GM23338 (cell line): Measurements from ENCODE around the gene HCFC1. TPM values are rescaled to one million over a fixed set of nuclear protein-coding genes. Genes with fewer than 3 reads are reported as not detected.

Experiments
- ATAC-seq: fragments of 200-7000 bp; cut with Tn5 transposase; 3 replicates; pipeline ENCODE4 v1.9.1; 2020
- DNase-seq: peaks from one replicate; pipeline ENCODE4 v3.0.0-alpha.2; 2015; ENCODE audit warnings: low spot score
- H2AFZ ChIP-seq: fragments of 200-600 bp; sonication (generic); 2 replicates; pipeline ENCODE4 v1.8.0; 2016; ENCODE audit warnings: antibody characterized with exemption, mild to moderate bottlenecking, moderate library complexity
- H3F3A ChIP-seq: fragments of 200-600 bp; sonication (generic); replicated peaks from 2 replicates; pipeline ENCODE4 v1.8.0; 2017; ENCODE audit warnings: antibody characterized with exemption, mixed run types, low read depth
- H3K27ac ChIP-seq: fragments of 200-600 bp; sonication (generic); 2 replicates; pipeline ENCODE4 v1.6.1; 2016; ENCODE audit warnings: low read depth
- H3K27me3 ChIP-seq: fragments of 200-600 bp; sonication (generic); 2 replicates; pipeline ENCODE4 v1.8.0; 2016; ENCODE audit warnings: mild to moderate bottlenecking, mixed run types, moderate library complexity; ENCODE audit not compliant: insufficient read depth
- H3K36me3 ChIP-seq: fragments of 200-600 bp; sonication (generic); 2 replicates; pipeline ENCODE4 v1.8.0; 2016; ENCODE audit warnings: mild to moderate bottlenecking; ENCODE audit not compliant: insufficient read depth
- H3K4me1 ChIP-seq: fragments of 200-600 bp; sonication (generic); 2 replicates; pipeline ENCODE4 v1.8.0; 2016; ENCODE audit warnings: mild to moderate bottlenecking, moderate library complexity; ENCODE audit not compliant: insufficient read depth
- H3K4me2 ChIP-seq: fragments of 200-600 bp; sonication (generic); 2 replicates; pipeline ENCODE4 v1.7.1; 2017; ENCODE audit warnings: mixed run types
- H3K4me3 ChIP-seq: fragments of 200-600 bp; sonication (generic); 2 replicates; pipeline ENCODE4 v1.6.1; 2016; ENCODE audit warnings: mixed run types
- H3K79me2 ChIP-seq: fragments of 200-600 bp; sonication (generic); replicated peaks from 2 replicates; pipeline ENCODE4 v1.8.0; 2017; ENCODE audit warnings: mild to moderate bottlenecking; ENCODE audit not compliant: insufficient read depth
- H3K9me2 ChIP-seq: fragments of 200-600 bp; sonication (generic); 2 replicates; pipeline ENCODE4 v1.8.0; 2017; ENCODE audit not compliant: insufficient read depth
- H4K20me1 ChIP-seq: fragments of 200-600 bp; sonication (generic); replicated peaks from 2 replicates; pipeline ENCODE4 v1.8.0; 2017; ENCODE audit warnings: mild to moderate bottlenecking; ENCODE audit not compliant: insufficient read depth
- H3K27ac Mint-ChIP-seq: 2 replicates; pipeline ENCODE4 v1.8.0; 2020; ENCODE audit warnings: inconsistent platforms, mild to moderate bottlenecking, moderate library complexity, mixed read lengths
- H3K27me3 Mint-ChIP-seq: 3 replicates; pipeline ENCODE4 v1.8.0; 2022; ENCODE audit warnings: low read depth, mild to moderate bottlenecking, moderate library complexity, mixed read lengths, inconsistent platforms; ENCODE audit not compliant: insufficient read depth, poor library complexity
- H3K36me3 Mint-ChIP-seq: 3 replicates; pipeline ENCODE4 v1.8.0; 2021; ENCODE audit warnings: low read depth, mild to moderate bottlenecking, inconsistent platforms, moderate library complexity, mixed read lengths
- H3K4me1 Mint-ChIP-seq: 3 replicates; pipeline ENCODE4 v1.8.0; 2020; ENCODE audit warnings: mild to moderate bottlenecking, inconsistent platforms, mixed read lengths
- H3K4me3 Mint-ChIP-seq: 3 replicates; pipeline ENCODE4 v1.8.0; 2021; ENCODE audit warnings: moderate library complexity, mild to moderate bottlenecking, inconsistent platforms, mixed read lengths
- H3K9me3 Mint-ChIP-seq: 3 replicates; pipeline ENCODE4 v1.8.0; 2020; ENCODE audit warnings: moderate library complexity, mild to moderate bottlenecking, inconsistent platforms, mixed read lengths
- CREB1 ChIP-seq: fragments of 250-450 bp; sonication (Bioruptor Pico); IDR thresholded peaks from 2 replicates; pipeline ENCODE4 v1.5.0; 2020; ENCODE audit warnings: low read depth, mild to moderate bottlenecking, moderate library complexity
- CTCF ChIP-seq, 2 experiments: fragments of 200-600 bp in 1 of 2; sonication (generic) in 1 of 2; conservative IDR thresholded peaks; 2 replicates each; pipeline versions ENCODE4 v1.5.1 to v1.6.1; 2016 to 2017; ENCODE audit warnings: antibody characterized with exemption in 2 of 2, low read depth in 2 of 2, mild to moderate bottlenecking in 2 of 2, moderate library complexity in 1 of 2
- EZH2 ChIP-seq: fragments of 200-600 bp; sonication (generic); IDR thresholded peaks from one replicate; pipeline ENCODE4 v1.8.0; 2017; ENCODE audit warnings: antibody characterized with exemption, mild to moderate bottlenecking, low read depth; ENCODE audit not compliant: unreplicated experiment
- EZH2phosphoT487 ChIP-seq: fragments of 200-600 bp; sonication (generic); IDR thresholded peaks from one replicate; pipeline ENCODE4 v1.8.1; 2018; ENCODE audit warnings: antibody characterized with exemption; ENCODE audit not compliant: unreplicated experiment
- NANOG ChIP-seq: IDR thresholded peaks from 2 replicates; pipeline ENCODE4 v1.6.1; 2016; ENCODE audit warnings: antibody characterized with exemption, borderline replicate concordance
- POLR2AphosphoS5 ChIP-seq: IDR thresholded peaks from 2 replicates; pipeline ENCODE4 v1.6.1; 2016; ENCODE audit warnings: antibody characterized with exemption, low read depth
- REST ChIP-seq: IDR thresholded peaks from one replicate; pipeline ENCODE4 v1.6.1; 2018; ENCODE audit warnings: antibody characterized with exemption; ENCODE audit not compliant: unreplicated experiment
- STAT1 ChIP-seq: IDR thresholded peaks from one replicate; pipeline ENCODE4 v1.6.1; 2016; ENCODE audit warnings: antibody characterized with exemption; ENCODE audit not compliant: unreplicated experiment
- ZNF114 ChIP-seq: fragments of 250-450 bp; sonication (Bioruptor Pico); IDR thresholded peaks from 2 replicates; pipeline ENCODE4 v1.5.0; 2020; ENCODE audit warnings: mild to moderate bottlenecking, moderate library complexity
- ZNF331 ChIP-seq: fragments of 250-450 bp; sonication (Bioruptor Pico); IDR thresholded peaks from 2 replicates; pipeline ENCODE4 v1.5.0; 2020; ENCODE audit warnings: low read depth, mild to moderate bottlenecking, moderate library complexity
- polyA plus RNA-seq: library from polyadenylated mRNA; unstranded; fragments of >200 nt; fragmentation: Nextera tagmentation; extraction: Ambion mirVana; gene quantifications from 2 replicates; pipeline ENCODE4 v1.2.1, GENCODE V29; 2016
- total RNA-seq: library from RNA; depleted of rRNA; stranded (reverse); fragments of >200 nt; shearing (Covaris generic); gene quantifications from 2 replicates; pipeline ENCODE4 v1.2.3, GENCODE V29; 2014

HCFC1 gene
- total and polyA plus RNA-seq, 2 experiments from 2014 or later: 33.0 to 188 TPM

GRCh38 chrX:153948002-153948466 is 23.6 kb downstream of the HCFC1 start:
- Mint-ChIP-seq H3K9me3 (no peaks in the 10 kb centered on the region), H3K27me3 (peaks cover 5% of the 10 kb centered on the region), H3K36me3 (peaks cover 40% of the 10 kb centered on the region), H3K27ac (peak overlapping the region; percentile 95), H3K4me3 (peak overlapping the region; percentile 43; the same call in 1 of the 3 replicates), H3K4me1 (peaks cover 22% of the 10 kb centered on the region)
- no peaks in the 10 kb centered on the region; the same call in 1 of the 2 replicates for H3K4me1 ChIP-seq
- no peaks in the 10 kb centered on the region; the same call in 1 of the 2 replicates for H3K36me3 ChIP-seq
- no peaks in the 10 kb centered on the region for H3F3A ChIP-seq
- no peak for ATAC-seq
- H3K79me2 ChIP-seq: no peaks in the 10 kb centered on the region
- no peaks in the 10 kb centered on the region for H3K27me3 ChIP-seq
- H2AFZ ChIP-seq: no peak overlapping the region
- H3K9me2 ChIP-seq: no peaks in the 10 kb centered on the region
- H3K4me2 ChIP-seq: no peak overlapping the region
- no peaks in the 10 kb centered on the region for H4K20me1 ChIP-seq
- no peak overlapping the region for H3K4me3 ChIP-seq
- peak overlapping the region; percentile 84 for H3K27ac ChIP-seq
- DNase-seq: no peak
- TF ChIP-seq NANOG: no peak
- TF ChIP-seq REST: no peak
- TF ChIP-seq ZNF114 (CRISPR knock-in tag): no peak

- peaks cover 22% of the 10 kb centered on the region for H3K4me1 Mint-ChIP-seq
- no peak overlapping the region for H3K4me3 Mint-ChIP-seq
These were observed 24.4 kb downstream of the HCFC1 start for GRCh38 chrX:153947009-153947769.

More at GRCh38 chrX:153947009-153947769, 24.4 kb downstream of the HCFC1 start:
- DNase-seq (peak; percentile 86), ATAC-seq (peak; percentile 73)
- no peaks in the 10 kb centered on the region for H3K9me2 ChIP-seq
- no peaks in the 10 kb centered on the region for H3K27me3 ChIP-seq
- TF ChIP-seq CREB1 (no peak), REST (no peak), EZH2 (no peak), EZH2phosphoT487 (no peak), CTCF (conservative IDR thresholded peaks at IDR 0.05; ENCODE audit: low read depth in 2 of 2) (peak; percentile 75 to 85), ZNF331 (CRISPR knock-in tag) (no peak), POLR2AphosphoS5 (no peak), STAT1 (no peak)
- no peak overlapping the region for H3K4me2 ChIP-seq
- H3F3A ChIP-seq: no peaks in the 10 kb centered on the region
- peak overlapping the region; percentile 84 for H3K27ac ChIP-seq
- no peaks in the 10 kb centered on the region for H4K20me1 ChIP-seq
- H3K4me3 ChIP-seq: no peak overlapping the region
- Mint-ChIP-seq H3K9me3 (no peaks in the 10 kb centered on the region), H3K36me3 (peaks cover 35% of the 10 kb centered on the region), H3K27ac (peak overlapping the region; percentile 89), H3K27me3 (peaks cover 5% of the 10 kb centered on the region)
- no peaks in the 10 kb centered on the region; the same call in 1 of the 2 replicates for H3K4me1 ChIP-seq
- no peak overlapping the region for H2AFZ ChIP-seq
- H3K79me2 ChIP-seq: no peaks in the 10 kb centered on the region
- H3K36me3 ChIP-seq: no peaks in the 10 kb centered on the region; the same call in 1 of the 2 replicates
